HL-60 (cell line): ENCODE data around the gene APOD.

Source experiments
- CTCF ChIP-seq: IDR thresholded peaks from one replicate; pipeline ENCODE4 v1.5.1; 2011; ENCODE audit warnings: low read length, control low read depth, inconsistent platforms; ENCODE audit not compliant: insufficient read depth
- GABPA ChIP-seq: IDR thresholded peaks from 2 replicates; pipeline ENCODE4 v1.6.1; 2012; ENCODE audit warnings: low read depth
- REST ChIP-seq: IDR thresholded peaks from 2 replicates; pipeline ENCODE4 v1.6.1; 2012; ENCODE audit warnings: low read depth; ENCODE audit not compliant: insufficient replicate concordance

GRCh38 chr3:195556390-195556789 lies 27.4 kb downstream of the APOD start:
- TF ChIP-seq CTCF (no peak), GABPA (no peak), REST (no peak)
